Adrenal gland (tissue), 5 donors: ENCODE data around the gene NOX4.
"Not testable (repeated sequence)": the region's sequence is repeated elsewhere in the genome, so short reads cannot be mapped to it uniquely, and the experiment has no call there.

Experiments
- POLR2A ChIP-seq, 2 donors: fragments of 450-650 bp; IDR thresholded peaks; one replicate each; pipeline ENCODE4 v1.6.1; 2017; ENCODE audit warnings: antibody characterized with exemption in 2 of 2, mild to moderate bottlenecking in 2 of 2, moderate library complexity in 1 of 2
- TF ChIP-seq, protein P1 (sequence below), 6 experiments: fragments of 450-650 bp in 4 of 6; fragments of 200-600 bp in 2 of 6; sonication (generic) in 1 of 6; IDR thresholded peaks; 1 replicate in 5 of 6; 2 replicates in 1 of 6; pipeline versions ENCODE4 v1.5.1 to v1.8.0; 2016 to 2021; ENCODE audit warnings: antibody characterized with exemption in 6 of 6, mild to moderate bottlenecking in 2 of 6, moderate library complexity in 1 of 6
- donor health status: DM: no; HTN: no; CAD: no.

DNA sequence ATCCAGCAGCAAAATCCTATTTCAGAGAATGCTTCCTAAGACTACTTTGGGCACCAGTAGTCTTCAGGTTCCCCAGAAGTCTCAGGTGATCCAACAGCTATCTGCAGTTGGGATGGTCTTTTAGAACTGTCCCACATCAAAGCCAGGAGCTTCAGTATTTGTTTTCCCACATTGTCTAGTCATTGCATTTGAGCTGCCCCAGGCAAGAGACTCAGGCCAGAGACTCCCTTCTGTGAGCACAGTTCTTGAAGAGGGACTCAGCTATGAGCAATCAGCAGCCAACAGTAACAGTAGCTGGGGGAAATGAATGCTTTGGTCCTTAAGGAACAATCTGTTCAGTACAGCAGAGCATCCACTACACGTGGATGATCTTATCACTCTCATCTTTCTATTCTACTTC, 188.1 kb downstream of the NOX4 start:
- TF ChIP-seq POLR2A (IDR thresholded peaks at IDR 0.05): not testable (repeated sequence)
- TF ChIP-seq, protein P1, sequence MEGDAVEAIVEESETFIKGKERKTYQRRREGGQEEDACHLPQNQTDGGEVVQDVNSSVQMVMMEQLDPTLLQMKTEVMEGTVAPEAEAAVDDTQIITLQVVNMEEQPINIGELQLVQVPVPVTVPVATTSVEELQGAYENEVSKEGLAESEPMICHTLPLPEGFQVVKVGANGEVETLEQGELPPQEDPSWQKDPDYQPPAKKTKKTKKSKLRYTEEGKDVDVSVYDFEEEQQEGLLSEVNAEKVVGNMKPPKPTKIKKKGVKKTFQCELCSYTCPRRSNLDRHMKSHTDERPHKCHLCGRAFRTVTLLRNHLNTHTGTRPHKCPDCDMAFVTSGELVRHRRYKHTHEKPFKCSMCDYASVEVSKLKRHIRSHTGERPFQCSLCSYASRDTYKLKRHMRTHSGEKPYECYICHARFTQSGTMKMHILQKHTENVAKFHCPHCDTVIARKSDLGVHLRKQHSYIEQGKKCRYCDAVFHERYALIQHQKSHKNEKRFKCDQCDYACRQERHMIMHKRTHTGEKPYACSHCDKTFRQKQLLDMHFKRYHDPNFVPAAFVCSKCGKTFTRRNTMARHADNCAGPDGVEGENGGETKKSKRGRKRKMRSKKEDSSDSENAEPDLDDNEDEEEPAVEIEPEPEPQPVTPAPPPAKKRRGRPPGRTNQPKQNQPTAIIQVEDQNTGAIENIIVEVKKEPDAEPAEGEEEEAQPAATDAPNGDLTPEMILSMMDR (IDR thresholded peaks at IDR 0.05): not testable (repeated sequence)
